WERI-Rb-1 (cell line): Measurements from ENCODE around the gene TSPAN12.

ENCODE experiments used
- DNase-seq: peaks from one replicate; pipeline ENCODE4 v3.0.0-alpha.2; 2020
- H3K27ac ChIP-seq: fragments of 250-450 bp; sonication (Bioruptor Pico); 2 replicates; pipeline ENCODE4 v1.5.1; 2020; ENCODE audit warnings: mild to moderate bottlenecking, moderate library complexity
- H3K27me3 ChIP-seq: fragments of 250-450 bp; sonication (Bioruptor Pico); 2 replicates; pipeline ENCODE4 v1.5.1; 2021; ENCODE audit warnings: mild to moderate bottlenecking, low read depth, moderate library complexity; ENCODE audit not compliant: insufficient read depth, severe bottlenecking
- H3K36me3 ChIP-seq: fragments of 250-450 bp; sonication (Bioruptor Pico); 2 replicates; pipeline ENCODE4 v1.5.1; 2020; ENCODE audit warnings: mild to moderate bottlenecking, moderate library complexity
- H3K4me3 ChIP-seq: 2 replicates; pipeline ENCODE4 v1.5.1; 2011; ENCODE audit warnings: low read depth, mild to moderate bottlenecking, control low read depth, low read length
- H3K9me3 ChIP-seq: fragments of 250-450 bp; sonication (Bioruptor Pico); 2 replicates; pipeline ENCODE4 v1.5.1; 2021; ENCODE audit warnings: mild to moderate bottlenecking, moderate library complexity; ENCODE audit not compliant: severe bottlenecking
- TF ChIP-seq, protein P1 (sequence below): IDR thresholded peaks from 2 replicates; pipeline ENCODE4 v1.5.1; 2011; ENCODE audit warnings: low read depth, mild to moderate bottlenecking, control low read depth, inconsistent platforms, low read length

The TSPAN12 gene

DNA sequence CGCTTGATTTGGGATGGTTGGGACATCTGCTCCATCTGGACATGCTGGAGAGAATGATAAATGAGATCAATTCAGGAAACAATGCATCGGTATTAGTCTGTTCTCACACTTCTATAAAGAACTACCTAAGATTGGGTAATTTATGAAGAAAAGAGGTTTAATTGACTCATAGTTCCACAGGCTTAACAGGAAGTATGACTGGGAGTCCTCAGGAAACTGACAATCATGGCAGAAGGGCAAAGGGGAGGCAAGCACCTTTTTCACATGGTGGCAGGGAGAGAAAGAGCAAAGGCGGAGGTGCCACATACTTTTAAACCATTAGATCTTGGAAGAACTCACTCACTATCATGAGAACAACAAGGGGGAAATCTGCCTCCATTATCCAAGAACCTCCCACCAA lies 16.8 kb upstream of the TSPAN12 start:
- Histone ChIP-seq H3K9me3 (no peaks in the 10 kb centered on the region), H3K27ac (no peak overlapping the region), H3K27me3 (no peaks in the 10 kb centered on the region), H3K4me3 (no peak overlapping the region), H3K36me3 (no peaks in the 10 kb centered on the region)
- no peak for DNase-seq
- TF ChIP-seq, protein P1, sequence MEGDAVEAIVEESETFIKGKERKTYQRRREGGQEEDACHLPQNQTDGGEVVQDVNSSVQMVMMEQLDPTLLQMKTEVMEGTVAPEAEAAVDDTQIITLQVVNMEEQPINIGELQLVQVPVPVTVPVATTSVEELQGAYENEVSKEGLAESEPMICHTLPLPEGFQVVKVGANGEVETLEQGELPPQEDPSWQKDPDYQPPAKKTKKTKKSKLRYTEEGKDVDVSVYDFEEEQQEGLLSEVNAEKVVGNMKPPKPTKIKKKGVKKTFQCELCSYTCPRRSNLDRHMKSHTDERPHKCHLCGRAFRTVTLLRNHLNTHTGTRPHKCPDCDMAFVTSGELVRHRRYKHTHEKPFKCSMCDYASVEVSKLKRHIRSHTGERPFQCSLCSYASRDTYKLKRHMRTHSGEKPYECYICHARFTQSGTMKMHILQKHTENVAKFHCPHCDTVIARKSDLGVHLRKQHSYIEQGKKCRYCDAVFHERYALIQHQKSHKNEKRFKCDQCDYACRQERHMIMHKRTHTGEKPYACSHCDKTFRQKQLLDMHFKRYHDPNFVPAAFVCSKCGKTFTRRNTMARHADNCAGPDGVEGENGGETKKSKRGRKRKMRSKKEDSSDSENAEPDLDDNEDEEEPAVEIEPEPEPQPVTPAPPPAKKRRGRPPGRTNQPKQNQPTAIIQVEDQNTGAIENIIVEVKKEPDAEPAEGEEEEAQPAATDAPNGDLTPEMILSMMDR, result no peak

DNA sequence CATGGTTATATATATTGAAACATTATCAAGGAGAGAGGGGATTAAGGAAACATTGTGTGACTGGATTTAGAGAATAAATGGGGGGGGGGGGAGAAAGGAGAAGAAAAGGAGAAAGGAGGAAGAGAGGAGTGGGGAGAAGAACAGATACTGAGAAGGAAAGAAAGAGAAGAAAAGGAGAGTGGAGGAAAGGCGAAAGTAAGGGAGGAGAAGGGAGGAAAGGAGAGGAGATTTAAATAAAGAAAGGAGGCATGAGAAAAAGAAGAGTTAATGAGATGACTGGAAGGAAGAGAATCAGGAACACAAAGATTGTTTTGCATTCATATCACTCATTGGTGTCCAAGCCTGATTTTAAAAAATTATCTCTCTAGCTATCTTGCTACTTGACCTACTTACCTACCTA lies 16.1 kb upstream of the TSPAN12 start:
- Histone ChIP-seq H3K9me3 (no peaks in the 10 kb centered on the region), H3K27ac (no peak overlapping the region), H3K36me3 (no peaks in the 10 kb centered on the region), H3K4me3 (no peak overlapping the region), H3K27me3 (no peaks in the 10 kb centered on the region)
- TF ChIP-seq, protein P1, result no peak
- DNase-seq, result no peak

DNA sequence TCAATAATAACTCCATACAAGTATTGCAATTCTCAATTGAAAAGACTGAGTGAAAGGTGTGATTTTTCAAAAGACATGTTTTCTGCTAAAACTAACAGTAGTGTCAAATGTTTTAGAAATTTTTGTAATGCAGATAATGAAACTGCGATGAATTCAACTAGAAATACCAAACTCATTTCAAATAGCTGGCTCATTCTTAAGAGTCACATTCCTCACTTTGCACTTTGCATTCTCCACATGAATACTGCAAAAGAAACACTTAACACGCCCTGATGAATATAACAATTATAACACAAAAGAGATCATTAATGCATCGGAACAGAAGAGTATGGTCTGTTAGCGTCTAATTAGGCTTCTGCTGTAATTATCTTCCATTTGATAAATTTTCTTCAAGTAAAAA lies 15.5 kb upstream of the TSPAN12 start:
- TF ChIP-seq, protein P1, result no peak
- no peak overlapping the region for H3K4me3 ChIP-seq
- H3K36me3 ChIP-seq, result no peaks in the 10 kb centered on the region
- H3K27ac ChIP-seq, result no peak overlapping the region
- no peaks in the 10 kb centered on the region for H3K9me3 ChIP-seq
- DNase-seq, result no peak
- no peaks in the 10 kb centered on the region for H3K27me3 ChIP-seq

DNA sequence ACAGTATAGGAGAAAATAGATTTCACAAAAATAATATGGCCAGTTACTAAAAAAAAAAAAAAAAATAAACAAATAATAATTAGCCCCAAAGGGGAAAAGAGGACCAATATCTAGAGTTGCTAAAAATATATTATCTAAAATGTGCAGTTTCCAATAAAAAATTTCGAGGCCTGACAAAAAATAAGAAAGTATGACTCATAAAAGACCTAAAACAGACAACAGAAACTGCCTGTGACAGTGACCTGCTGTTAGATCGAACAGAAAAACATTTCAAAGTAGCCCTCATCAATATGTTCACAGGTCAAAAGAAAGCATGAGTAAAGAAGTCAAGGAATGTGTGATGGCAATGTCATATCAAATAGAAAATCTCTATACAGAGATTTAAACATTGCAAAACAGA lies 11.8 kb upstream of the TSPAN12 start:
- no peak overlapping the region for H3K4me3 ChIP-seq
- no peaks in the 10 kb centered on the region for H3K27me3 ChIP-seq
- no peak for DNase-seq
- TF ChIP-seq, protein P1, result no peak
- H3K9me3 ChIP-seq, result no peaks in the 10 kb centered on the region
- H3K36me3 ChIP-seq, result no peaks in the 10 kb centered on the region
- H3K27ac ChIP-seq, result no peak overlapping the region

DNA sequence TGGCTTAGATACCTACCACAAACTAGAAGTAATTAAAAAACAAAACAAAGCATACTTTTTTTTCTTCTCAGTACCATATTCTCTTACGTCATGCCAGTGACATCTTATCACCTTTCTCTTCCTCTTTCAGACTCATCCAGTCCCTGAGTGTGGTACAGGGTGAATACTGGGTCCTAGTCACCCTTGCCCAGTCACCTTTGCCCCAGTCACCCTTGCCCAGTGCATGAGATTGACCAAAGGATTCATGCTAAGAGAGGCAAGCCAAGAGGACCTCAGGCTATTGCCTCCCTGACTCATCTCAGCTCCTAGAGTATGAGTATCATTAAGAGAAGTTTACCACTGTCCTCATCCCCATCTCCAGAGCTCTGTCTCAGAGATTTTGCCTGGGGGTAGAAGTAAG lies 10.0 kb upstream of the TSPAN12 start:
- Histone ChIP-seq H3K27me3 (no peaks in the 10 kb centered on the region), H3K4me3 (no peak overlapping the region), H3K9me3 (no peaks in the 10 kb centered on the region), H3K27ac (no peak overlapping the region), H3K36me3 (no peaks in the 10 kb centered on the region)
- TF ChIP-seq, protein P1, result no peak
- DNase-seq, result no peak

DNA sequence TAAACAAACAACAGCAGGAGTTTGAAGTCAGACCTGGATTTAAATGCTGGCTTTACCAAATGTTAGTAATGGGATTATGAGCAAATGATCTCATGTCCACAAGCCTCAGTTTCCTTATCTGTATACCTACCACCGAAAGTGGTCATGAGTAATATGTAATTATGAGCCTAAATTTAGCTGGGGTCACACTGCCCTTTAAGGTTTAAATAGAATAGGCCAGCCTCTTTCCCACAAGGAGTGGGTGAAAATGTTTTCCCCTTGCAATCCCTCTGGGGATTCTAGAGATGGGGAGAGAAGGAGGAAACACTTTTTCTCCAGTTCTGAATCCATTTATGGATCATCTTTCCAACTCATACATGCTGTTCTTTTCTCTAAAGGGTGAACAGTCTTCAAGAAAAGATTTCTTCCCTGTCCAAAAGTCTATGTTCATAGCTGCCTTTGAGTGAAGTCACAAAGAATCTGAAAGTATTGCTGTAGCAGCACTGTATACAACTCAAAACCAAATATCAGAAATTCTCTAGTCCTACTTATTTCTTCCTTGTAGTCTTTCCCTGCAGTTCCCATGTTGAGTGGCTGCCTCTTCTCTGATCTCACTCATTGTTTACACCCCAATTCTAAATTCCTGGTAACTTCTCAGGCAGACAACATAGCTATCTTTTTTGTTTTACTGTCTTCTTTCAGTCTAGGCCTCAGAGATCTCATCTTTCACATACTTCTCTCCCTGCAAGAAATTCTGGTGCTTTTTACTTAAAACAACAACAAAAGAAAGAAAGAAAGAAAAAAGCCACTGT lies 7.4 kb upstream of the TSPAN12 start:
- Histone ChIP-seq H3K36me3 (no peaks in the 10 kb centered on the region), H3K27me3 (no peaks in the 10 kb centered on the region), H3K4me3 (no peak overlapping the region), H3K9me3 (no peaks in the 10 kb centered on the region), H3K27ac (no peak overlapping the region)
- no peak for DNase-seq
- TF ChIP-seq, protein P1, result no peak
